HG02970 (cell line): ENCODE data around the gene CD27.
A peak's percentile ranks its signal among the peaks of the same experiment; 100 is the strongest.
"Not testable (repeated sequence)": the region's sequence is repeated elsewhere in the genome, so short reads cannot be mapped to it uniquely, and the experiment has no call there.

Experiments used
- ATAC-seq: cut with Tn5 transposase; IDR thresholded peaks from one replicate; pipeline ENCODE4 v1.9.1; 2021; ENCODE audit warnings: mild to moderate bottlenecking, moderate library complexity, moderate number of reproducible peaks; ENCODE audit not compliant: unreplicated experiment, low FRiP score

Gene CD27

GRCh38 chr12:6444704-6445688 lies at the start of gene CD27:
Gene CD27, plus strand, starts transcription at chr12:6444955. Its CDS starts 141 bp downstream, at chr12:6445096.
- no peak for ATAC-seq

DNA sequence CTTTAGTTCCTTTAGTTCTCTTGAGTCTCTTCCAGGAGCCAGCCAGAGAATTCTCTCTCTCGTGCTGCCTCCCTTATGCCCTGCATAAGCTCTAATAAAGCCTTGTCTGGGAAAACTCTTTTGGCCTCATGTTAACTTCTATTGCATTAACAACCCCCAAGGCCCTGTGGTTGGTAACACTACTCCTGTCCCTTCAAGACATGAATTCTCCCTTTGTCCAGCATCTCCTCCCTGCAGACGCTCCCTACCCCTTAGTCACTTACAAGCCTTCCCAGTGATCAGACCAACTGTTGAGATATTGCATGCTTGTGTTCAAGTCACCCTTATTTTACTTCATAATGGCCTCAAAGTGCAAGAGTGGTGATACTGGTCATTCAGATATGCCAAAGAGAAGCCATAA lies 48.7 kb upstream of the CD27 start:
- no peak for ATAC-seq

GRCh38 chr12:6399884-6400644 lies 44.7 kb upstream of the CD27 start:
- no peak for ATAC-seq

GRCh38 chr12:6404390-6404789 lies 40.4 kb upstream of the CD27 start:
- no peak for ATAC-seq

DNA sequence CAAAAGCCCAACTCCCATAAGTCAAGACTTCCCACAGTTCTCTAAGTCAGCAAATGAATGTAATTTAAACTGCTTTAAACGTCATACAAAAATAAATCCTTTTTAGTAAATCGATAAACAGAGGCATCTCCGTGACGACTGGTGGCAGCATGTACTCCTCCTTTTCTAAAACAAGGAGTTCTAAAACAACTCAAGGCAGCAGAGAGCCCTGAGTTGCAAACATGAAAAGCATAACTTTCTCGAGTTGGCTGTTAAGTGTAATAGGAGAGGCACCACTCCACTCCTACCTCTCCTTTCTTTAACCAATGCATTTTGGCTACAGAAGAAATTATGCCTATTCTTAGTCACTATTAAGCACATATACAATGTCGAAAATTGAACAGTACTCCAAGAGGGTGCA lies 38.8 kb upstream of the CD27 start:
- ATAC-seq: no peak

GRCh38 chr12:6407236-6407954 lies 37.4 kb upstream of the CD27 start:
- no peak for ATAC-seq

DNA sequence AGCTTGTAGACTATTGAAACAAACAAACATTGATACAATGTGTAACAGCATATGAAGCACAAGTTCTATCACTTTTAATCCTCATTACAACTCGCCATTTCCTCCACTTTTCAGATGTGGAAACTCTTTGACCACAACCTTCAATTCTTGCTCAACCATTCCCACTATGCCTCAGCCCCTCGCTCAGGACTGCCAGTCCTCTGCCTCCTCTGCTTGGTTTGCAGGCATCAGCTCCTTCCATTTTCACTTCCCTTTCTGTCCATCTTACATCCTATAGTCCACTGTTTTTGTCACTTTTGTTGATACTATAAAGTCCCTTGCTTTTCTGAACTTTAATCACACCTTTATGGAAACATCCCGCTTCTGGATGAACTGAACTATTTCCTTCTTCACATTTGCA lies 28.2 kb upstream of the CD27 start:
- no peak for ATAC-seq

GRCh38 chr12:6418796-6419195 lies 26.0 kb upstream of the CD27 start:
- ATAC-seq: no peak

- ATAC-seq: no peak
Observed at GRCh38 chr12:6420364-6420763, 24.4 kb upstream of the CD27 start.

DNA sequence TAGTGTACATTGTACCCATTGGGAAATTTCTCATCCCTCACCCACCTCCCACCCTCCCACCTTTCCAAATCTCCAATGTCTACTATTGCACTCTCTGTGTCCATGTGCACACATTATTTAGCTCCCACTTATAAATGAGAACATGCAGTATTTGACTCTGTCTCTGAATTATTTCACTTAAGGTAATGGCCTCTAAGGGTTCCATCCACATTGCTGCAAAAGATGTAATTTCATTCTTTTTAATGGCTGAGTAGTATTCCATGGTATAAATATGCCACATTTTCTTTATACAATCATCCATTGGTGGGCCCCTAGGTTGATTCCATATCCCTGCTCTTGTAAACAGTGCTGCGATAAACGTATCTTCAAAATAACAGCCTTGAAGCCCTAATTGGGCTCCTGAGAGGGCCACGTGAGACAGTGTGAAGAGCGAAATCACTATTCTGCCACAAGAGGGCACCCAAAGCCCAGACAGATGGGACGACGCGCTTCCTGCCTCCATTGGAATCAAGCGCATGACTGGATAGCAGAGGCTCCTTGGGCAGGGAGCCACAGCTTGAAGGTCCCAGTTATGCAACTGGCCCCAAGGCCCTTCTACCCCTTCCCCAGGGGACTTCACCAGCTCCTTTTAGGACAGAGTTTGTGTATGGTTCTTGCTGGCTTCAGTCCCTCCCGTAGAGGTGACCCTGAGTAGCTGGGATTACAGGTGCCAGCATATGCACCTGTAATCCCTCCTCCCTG lies 21.3 kb upstream of the CD27 start:
- ATAC-seq: no peak

GRCh38 chr12:6424008-6424347 lies 20.8 kb upstream of the CD27 start:
- ATAC-seq: no peak

GRCh38 chr12:6424866-6425265 lies 19.9 kb upstream of the CD27 start:
- ATAC-seq: no peak

- ATAC-seq: no peak
Observed at GRCh38 chr12:6425590-6426531, 18.9 kb upstream of the CD27 start.

GRCh38 chr12:6426882-6427671 lies 17.7 kb upstream of the CD27 start:
- ATAC-seq: peak; percentile 67

DNA sequence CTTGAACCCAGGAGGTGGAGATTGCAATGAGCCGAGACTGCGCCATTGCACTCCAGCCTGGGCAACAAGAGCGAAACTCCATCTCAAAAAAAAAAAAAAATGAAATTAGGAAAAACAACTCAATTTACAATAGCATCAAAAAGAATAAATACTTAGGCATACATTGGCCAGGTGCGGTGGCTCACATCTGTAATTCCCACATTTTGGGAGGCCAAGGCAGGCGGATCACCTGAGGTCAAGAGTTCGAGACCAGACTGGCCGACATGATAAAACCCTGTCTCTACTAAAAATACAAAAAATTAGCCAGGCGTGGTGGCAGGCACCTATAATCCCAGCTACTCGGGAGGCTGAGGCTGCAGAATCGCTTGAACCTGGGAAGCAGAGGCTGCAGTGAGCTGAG lies 17.0 kb upstream of the CD27 start:
- not testable (repeated sequence) for ATAC-seq

DNA sequence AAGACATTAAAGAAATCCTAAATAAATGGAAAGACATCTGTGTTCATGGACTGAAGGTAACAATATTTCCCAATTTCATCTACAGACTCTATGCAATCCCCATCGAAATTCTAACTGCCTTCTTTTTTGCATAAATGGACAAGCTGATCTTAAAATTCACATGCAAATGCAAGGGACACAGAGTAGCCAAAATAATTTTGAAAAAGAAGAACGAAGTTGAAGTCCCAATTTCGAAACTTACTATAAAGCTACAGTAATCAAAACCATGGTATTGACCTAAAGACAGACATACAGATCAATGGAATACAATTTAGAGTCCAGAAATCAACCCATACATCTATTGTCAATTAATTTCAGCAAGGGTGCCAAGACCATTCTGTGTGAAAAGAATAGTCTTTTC lies 16.4 kb upstream of the CD27 start:
- ATAC-seq: no peak

DNA sequence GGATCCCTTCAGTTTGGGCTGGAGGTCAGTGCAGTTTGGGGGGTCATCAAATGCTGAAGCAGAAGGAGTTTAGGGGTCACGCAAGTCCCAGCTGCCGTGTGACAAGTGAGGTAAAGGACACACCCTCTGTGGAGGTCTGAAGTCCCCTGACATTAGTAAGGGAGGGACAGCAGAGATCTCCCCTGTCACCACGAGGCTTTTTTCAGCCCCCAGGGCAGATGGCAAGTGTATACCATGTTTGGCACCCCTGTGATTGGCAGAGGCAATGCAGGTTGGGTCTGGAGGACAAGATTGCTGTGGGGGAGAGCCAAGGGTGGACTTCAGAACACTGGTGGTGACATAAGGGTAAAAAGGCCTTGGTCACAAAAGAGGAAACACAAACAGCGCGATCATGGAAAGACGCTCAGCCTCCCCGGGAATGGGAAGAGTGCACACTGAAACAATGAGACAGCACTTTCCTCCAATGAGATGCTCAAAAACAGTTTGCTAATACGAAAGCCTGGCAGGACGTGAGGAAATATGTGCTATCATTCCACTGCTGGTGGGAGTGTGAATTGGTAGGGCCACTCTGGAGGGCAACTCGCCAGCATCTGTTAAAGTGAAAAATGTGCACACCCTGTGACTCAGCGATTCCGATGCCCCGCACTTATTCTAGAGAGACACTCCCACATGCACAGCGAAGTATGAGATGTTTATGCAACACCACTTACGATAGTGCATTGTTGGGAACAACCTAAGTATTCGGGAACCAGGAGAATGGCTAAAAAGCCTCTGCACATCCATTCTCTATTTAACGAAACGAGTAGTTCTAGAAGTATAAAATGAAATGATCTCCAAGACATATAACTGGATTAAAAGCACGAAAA lies 14.4 kb upstream of the CD27 start:
- ATAC-seq: no peak
